Activated CD8-positive, alpha-beta T cell treated with anti-CD3 and anti-CD28 coated beads, Interleukin-2, amount 10 ng/mL, durations not matched to agents 7 days and 5 days (primary cell): ENCODE results near the gene DBH. TPM values are rescaled to one million over a fixed set of nuclear protein-coding genes. Genes with fewer than 3 reads are reported as not detected.
A peak's percentile ranks its signal among the peaks of the same experiment; 100 is the strongest.

Experiments used
- ATAC-seq: fragments of 150-1000 bp; cut with Tn5 transposase; one replicate; pipeline ENCODE4 v1.10.0; 2021; ENCODE audit warnings: moderate library complexity
- CTCF ChIA-PET: fragments of 350-600 bp; sonication (Branson Sonifier 250); formaldehyde crosslinking; loops from one replicate; lab custom pipeline; 2021; ENCODE audit warnings: antibody characterized with exemption; lab: Charles Lee
- POLR2A ChIA-PET: fragments of 350-600 bp; sonication (Branson Sonifier 250); formaldehyde crosslinking; loops from one replicate; lab custom pipeline; 2021; ENCODE audit warnings: antibody characterized with exemption; lab: Charles Lee
- DNase-seq: peaks from one replicate; pipeline ENCODE4 v3.0.0-alpha.2; 2020
- H3K27ac Mint-ChIP-seq: one replicate; pipeline ENCODE4 v1.8.0; 2021; ENCODE audit warnings: mild to moderate bottlenecking, mixed read lengths
- H3K27me3 Mint-ChIP-seq: one replicate; pipeline ENCODE4 v1.8.0; 2021; ENCODE audit warnings: low read depth, mixed read lengths
- H3K36me3 Mint-ChIP-seq: one replicate; pipeline ENCODE4 v1.8.0; 2021; ENCODE audit warnings: low read depth, mixed read lengths
- H3K4me1 Mint-ChIP-seq: one replicate; pipeline ENCODE4 v1.8.0; 2021; ENCODE audit warnings: low read depth, mixed read lengths
- H3K4me3 Mint-ChIP-seq: one replicate; pipeline ENCODE4 v1.8.0; 2021; ENCODE audit warnings: mild to moderate bottlenecking, mixed read lengths
- H3K9me3 Mint-ChIP-seq: one replicate; pipeline ENCODE4 v1.8.0; 2022; ENCODE audit warnings: mixed read lengths; ENCODE audit not compliant: insufficient read depth
- total RNA-seq, 2 experiments: library from RNA; stranded (reverse); gene quantifications; one replicate each; pipeline ENCODE4 v1.2.3, GENCODE V29; 2021

DBH gene
- total RNA-seq, 2 experiments from 2014 or later, result not detected

GRCh38 chr9:133682818-133683585 is 46.8 kb downstream of the DBH start:
- POLR2A ChIA-PET, result interaction anchor here (0.6 to 6.6 kb wide), 13 partner anchors 10 to 55 kb away, joined by 3 to 71 read pairs (median 5); partner anchors contain the start of gene SARDH
- H3K36me3 Mint-ChIP-seq, result no peaks in the 10 kb centered on the region
- no peak for DNase-seq
- H3K4me3 Mint-ChIP-seq, result peak overlapping the region; percentile 77
- peak; percentile 3 for ATAC-seq
- H3K27me3 Mint-ChIP-seq, result no peaks in the 10 kb centered on the region
- H3K9me3 Mint-ChIP-seq, result no peaks in the 10 kb centered on the region
- H3K27ac Mint-ChIP-seq, result peak overlapping the region; percentile 99
- peaks cover 54% of the 10 kb centered on the region for H3K4me1 Mint-ChIP-seq
- CTCF ChIA-PET, result interaction anchor here (0.6 to 3.4 kb wide), 16 partner anchors 10 to 60 kb away, joined by 3 to 28 read pairs (median 4); no protein-coding TSS in a partner anchor

GRCh38 chr9:133683586-133684120 is 47.5 kb downstream of the DBH start:
- no peaks in the 10 kb centered on the region for H3K9me3 Mint-ChIP-seq
- peak; percentile 86 for ATAC-seq
- H3K36me3 Mint-ChIP-seq, result no peaks in the 10 kb centered on the region
- no peaks in the 10 kb centered on the region for H3K27me3 Mint-ChIP-seq
- H3K27ac Mint-ChIP-seq, result peak overlapping the region; percentile 99
- peak; percentile 83 for DNase-seq
- ChIA-PET CTCF (interaction anchor here (0.6 to 3.4 kb wide), 16 partner anchors 10 to 59 kb away, joined by 3 to 28 read pairs (median 4); no protein-coding TSS in a partner anchor), POLR2A (interaction anchor here (0.6 to 6.6 kb wide), 13 partner anchors 9 to 55 kb away, joined by 3 to 71 read pairs (median 5); partner anchors contain the start of gene SARDH)
- H3K4me1 Mint-ChIP-seq, result peaks cover 48% of the 10 kb centered on the region
- H3K4me3 Mint-ChIP-seq, result peak overlapping the region; percentile 77

GRCh38 chr9:133684121-133684935 is 48.2 kb downstream of the DBH start:
- ATAC-seq (peak; percentile 33), DNase-seq (no peak)
- Mint-ChIP-seq H3K27me3 (no peaks in the 10 kb centered on the region), H3K9me3 (no peaks in the 10 kb centered on the region), H3K4me1 (peaks cover 44% of the 10 kb centered on the region), H3K27ac (peak overlapping the region; percentile 99), H3K36me3 (no peaks in the 10 kb centered on the region), H3K4me3 (peak overlapping the region; percentile 77)
- ChIA-PET CTCF (interaction anchor here (0.7 to 3.4 kb wide), 13 partner anchors 9 to 59 kb away, joined by 3 to 28 read pairs (median 4); no protein-coding TSS in a partner anchor), POLR2A (interaction anchor here (0.6 to 6.6 kb wide), 10 partner anchors 8 to 536 kb away, joined by 3 to 71 read pairs (median 6); partner anchors contain the start of gene SARDH)

- Mint-ChIP-seq H3K27ac (peak overlapping the region; percentile 99), H3K4me3 (no peak overlapping the region), H3K4me1 (peaks cover 44% of the 10 kb centered on the region), H3K9me3 (no peaks in the 10 kb centered on the region), H3K27me3 (no peaks in the 10 kb centered on the region), H3K36me3 (no peaks in the 10 kb centered on the region)
- ATAC-seq (no peak), DNase-seq (no peak)
- ChIA-PET POLR2A (interaction anchor here (1.0 to 6.6 kb wide), 2 partner anchors 8 to 17 kb away, joined by 3 to 71 read pairs; no protein-coding TSS in a partner anchor), CTCF (interaction anchor here (3.4 kb wide), 1 partner anchor 16 kb away, joined by 28 read pairs; no protein-coding TSS in a partner anchor)
Measured at GRCh38 chr9:133684936-133685361, 48.8 kb downstream of the DBH start.

GRCh38 chr9:133685653-133686609 is 49.8 kb downstream of the DBH start:
- no peaks in the 10 kb centered on the region for H3K36me3 Mint-ChIP-seq
- no peak overlapping the region for H3K4me3 Mint-ChIP-seq
- H3K27me3 Mint-ChIP-seq, result no peaks in the 10 kb centered on the region
- H3K27ac Mint-ChIP-seq, result peak overlapping the region; percentile 99
- ATAC-seq, result no peak
- DNase-seq, result no peak
- ChIA-PET CTCF (interaction anchor here (1.9 to 3.4 kb wide), 2 partner anchors 15 to 41 kb away, joined by 6 to 28 read pairs; no protein-coding TSS in a partner anchor), POLR2A (interaction anchor here (1.0 to 6.6 kb wide), 3 partner anchors 9 to 16 kb away, joined by 3 to 71 read pairs (median 3); no protein-coding TSS in a partner anchor)
- H3K4me1 Mint-ChIP-seq, result peaks cover 44% of the 10 kb centered on the region
- no peaks in the 10 kb centered on the region for H3K9me3 Mint-ChIP-seq

- peak overlapping the region; percentile 55 for H3K27ac Mint-ChIP-seq
- ATAC-seq (no peak), DNase-seq (no peak)
- ChIA-PET CTCF (interaction anchor here (1.9 kb wide), 1 partner anchor 40 kb away, joined by 6 read pairs; no protein-coding TSS in a partner anchor), POLR2A (interaction anchor here (1.2 to 6.6 kb wide), 2 partner anchors 10 to 15 kb away, joined by 3 to 71 read pairs; no protein-coding TSS in a partner anchor)
- no peaks in the 10 kb centered on the region for H3K36me3 Mint-ChIP-seq
- H3K4me1 Mint-ChIP-seq, result peaks cover 51% of the 10 kb centered on the region
- H3K27me3 Mint-ChIP-seq, result no peaks in the 10 kb centered on the region
- no peaks in the 10 kb centered on the region for H3K9me3 Mint-ChIP-seq
- H3K4me3 Mint-ChIP-seq, result no peak overlapping the region
Measured at GRCh38 chr9:133686642-133687575, 50.7 kb downstream of the DBH start.

GRCh38 chr9:133687856-133688761 is 51.9 kb downstream of the DBH start:
- H3K4me3 Mint-ChIP-seq, result no peak overlapping the region
- H3K27ac Mint-ChIP-seq, result peak overlapping the region; percentile 10
- H3K9me3 Mint-ChIP-seq, result no peaks in the 10 kb centered on the region
- H3K36me3 Mint-ChIP-seq, result no peaks in the 10 kb centered on the region
- ATAC-seq (no peak), DNase-seq (no peak)
- no peaks in the 10 kb centered on the region for H3K27me3 Mint-ChIP-seq
- CTCF ChIA-PET, result no interaction called here
- peaks cover 44% of the 10 kb centered on the region for H3K4me1 Mint-ChIP-seq
- POLR2A ChIA-PET, result interaction anchor here (6.6 kb wide), 1 partner anchor 14 kb away, joined by 71 read pairs; no protein-coding TSS in a partner anchor

GRCh38 chr9:133689151-133689763 is 53.1 kb downstream of the DBH start:
- ATAC-seq (no peak), DNase-seq (no peak)
- CTCF ChIA-PET, result no interaction called here
- Mint-ChIP-seq H3K4me1 (peaks cover 32% of the 10 kb centered on the region), H3K9me3 (no peaks in the 10 kb centered on the region), H3K4me3 (no peak overlapping the region), H3K27ac (no peak overlapping the region), H3K36me3 (no peaks in the 10 kb centered on the region), H3K27me3 (no peaks in the 10 kb centered on the region)
- POLR2A ChIA-PET, result no interaction called here
